HFF-Myc (cell line): ENCODE data around the gene LYL1.

Experiments
- DNase-seq: peaks from one replicate; pipeline ENCODE4 v3.0.0-alpha.2; 2011; ENCODE audit warnings: low read depth; ENCODE audit errors: extremely low read depth
- H3K4me3 ChIP-seq: replicated peaks from 2 replicates; pipeline ENCODE4 v1.5.1; 2011; ENCODE audit warnings: low read depth, mild to moderate bottlenecking, control low read depth, low read length
- TF ChIP-seq, protein P1 (sequence below): IDR thresholded peaks from 2 replicates; pipeline ENCODE4 v1.5.1; 2012; ENCODE audit warnings: mild to moderate bottlenecking, low read depth, low read length, control low read depth; ENCODE audit errors: missing control alignments

The LYL1 gene

DNA sequence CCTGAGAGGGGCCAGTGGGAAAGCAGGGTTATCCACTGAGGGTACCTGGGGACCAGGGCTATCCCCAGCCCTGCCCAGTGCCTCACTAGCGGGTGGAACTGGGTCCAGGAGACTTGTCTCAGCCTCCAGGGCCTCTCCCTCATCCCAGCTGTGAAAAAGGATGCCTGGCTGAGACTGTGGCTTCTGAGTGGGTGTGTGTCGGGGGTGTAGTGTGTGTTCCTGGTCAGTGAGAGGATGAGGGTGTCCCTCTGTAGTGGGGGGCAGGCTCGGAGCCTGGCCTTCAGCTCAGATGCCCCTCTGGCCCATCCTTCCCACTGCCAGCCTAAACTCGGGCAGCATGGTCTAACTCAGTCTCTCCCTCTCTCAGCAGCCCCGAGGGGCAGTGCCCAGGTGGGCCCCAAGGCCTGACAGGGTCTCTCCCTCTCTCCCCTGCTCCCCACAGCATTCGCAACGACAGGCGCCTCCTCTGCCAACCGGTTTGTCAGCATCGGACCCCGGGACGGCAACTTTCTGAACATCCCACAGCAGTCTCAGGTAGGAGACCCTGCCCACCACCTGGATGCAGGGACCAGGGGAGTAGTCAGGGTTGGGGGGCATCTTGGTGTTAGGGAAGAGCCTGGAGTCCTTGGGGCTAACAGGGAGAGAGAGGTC is 12.7 kb downstream of the LYL1 start:
- TF ChIP-seq, protein P1, sequence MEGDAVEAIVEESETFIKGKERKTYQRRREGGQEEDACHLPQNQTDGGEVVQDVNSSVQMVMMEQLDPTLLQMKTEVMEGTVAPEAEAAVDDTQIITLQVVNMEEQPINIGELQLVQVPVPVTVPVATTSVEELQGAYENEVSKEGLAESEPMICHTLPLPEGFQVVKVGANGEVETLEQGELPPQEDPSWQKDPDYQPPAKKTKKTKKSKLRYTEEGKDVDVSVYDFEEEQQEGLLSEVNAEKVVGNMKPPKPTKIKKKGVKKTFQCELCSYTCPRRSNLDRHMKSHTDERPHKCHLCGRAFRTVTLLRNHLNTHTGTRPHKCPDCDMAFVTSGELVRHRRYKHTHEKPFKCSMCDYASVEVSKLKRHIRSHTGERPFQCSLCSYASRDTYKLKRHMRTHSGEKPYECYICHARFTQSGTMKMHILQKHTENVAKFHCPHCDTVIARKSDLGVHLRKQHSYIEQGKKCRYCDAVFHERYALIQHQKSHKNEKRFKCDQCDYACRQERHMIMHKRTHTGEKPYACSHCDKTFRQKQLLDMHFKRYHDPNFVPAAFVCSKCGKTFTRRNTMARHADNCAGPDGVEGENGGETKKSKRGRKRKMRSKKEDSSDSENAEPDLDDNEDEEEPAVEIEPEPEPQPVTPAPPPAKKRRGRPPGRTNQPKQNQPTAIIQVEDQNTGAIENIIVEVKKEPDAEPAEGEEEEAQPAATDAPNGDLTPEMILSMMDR, result no peak
- no peak overlapping the region for H3K4me3 ChIP-seq
- DNase-seq, result no peak

DNA sequence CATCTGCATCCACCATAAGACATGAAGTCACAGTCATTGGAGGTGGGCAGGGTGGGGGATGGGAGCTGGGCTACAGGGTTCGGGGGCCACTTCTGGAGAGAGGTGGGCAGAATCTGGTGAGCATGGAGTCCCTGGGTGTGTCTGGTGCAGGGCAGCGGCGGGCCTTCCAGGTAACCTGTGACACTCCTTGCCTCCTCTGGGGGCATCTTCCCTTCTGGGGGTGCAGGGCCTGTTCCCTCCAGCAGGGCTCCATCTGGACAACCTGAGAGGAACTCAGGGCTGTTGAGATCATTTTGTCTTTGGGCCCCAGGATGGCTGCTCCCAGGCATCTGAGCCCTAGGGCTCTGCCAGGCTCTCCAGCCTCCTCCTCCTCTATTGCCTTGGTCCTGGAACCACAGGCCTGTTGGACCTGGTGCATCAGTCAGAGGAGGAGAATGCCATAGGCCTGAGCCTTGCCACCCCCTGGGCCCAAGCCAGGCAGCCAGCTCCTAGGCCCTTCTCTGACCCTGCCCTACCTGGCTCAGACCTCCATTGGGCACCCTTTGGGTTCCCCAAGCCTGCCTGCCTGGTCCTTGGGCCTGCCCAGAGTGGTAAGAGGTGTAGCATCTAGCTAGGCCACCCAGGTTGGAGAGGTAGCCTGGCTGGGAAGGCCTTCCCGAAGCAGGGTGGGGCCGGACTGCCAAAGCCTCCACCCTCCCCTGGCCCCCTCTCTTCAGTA is 13.4 kb downstream of the LYL1 start:
- DNase-seq, result no peak
- H3K4me3 ChIP-seq, result no peak overlapping the region
- TF ChIP-seq, protein P1, result peak; percentile 41

DNA sequence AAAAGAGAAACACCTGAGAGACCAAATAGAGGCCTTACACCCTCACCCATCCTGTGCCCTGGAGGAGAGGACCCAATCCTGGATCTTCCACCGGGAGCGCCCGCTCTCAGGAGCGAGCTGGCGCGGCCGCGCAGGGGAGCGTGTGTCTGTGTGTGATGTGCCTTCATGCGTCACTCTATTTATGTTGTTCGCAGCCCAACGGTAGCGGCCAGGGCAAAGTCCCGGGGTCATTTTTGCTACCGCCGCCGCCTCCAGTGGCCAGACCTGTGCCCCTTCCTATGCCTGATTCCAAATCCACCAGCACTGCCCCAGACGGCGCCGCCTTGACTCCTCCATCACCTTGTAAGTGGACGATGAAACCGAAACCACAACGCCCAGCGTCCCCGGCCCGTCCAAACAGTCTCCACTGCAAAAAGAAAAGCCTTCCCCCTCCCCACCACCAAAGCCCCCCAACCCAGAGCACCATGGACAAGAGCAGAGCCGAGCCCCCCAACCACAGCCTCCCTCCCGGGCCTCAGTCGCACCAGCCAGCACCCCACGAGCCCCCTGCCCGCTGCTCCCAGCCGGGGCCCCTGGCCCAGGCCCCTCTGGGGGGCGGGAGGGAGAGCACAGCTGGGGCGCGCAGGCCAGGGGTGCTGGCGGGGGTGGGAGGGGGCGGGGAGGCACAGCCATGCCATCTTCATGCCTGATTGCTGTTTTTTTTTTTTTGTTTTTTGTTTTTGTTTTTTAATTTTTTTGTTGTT is 14.7 kb downstream of the LYL1 start:
- TF ChIP-seq, protein P1, result no peak

GRCh38 chr19:13087295-13087694 is 15.4 kb downstream of the LYL1 start:
- TF ChIP-seq, protein P1, result no peak
- DNase-seq, result no peak
- no peak overlapping the region for H3K4me3 ChIP-seq

More for the DNA sequence above, 14.7 kb downstream of the LYL1 start:
- no peak overlapping the region for H3K4me3 ChIP-seq
- no peak for DNase-seq

DNA sequence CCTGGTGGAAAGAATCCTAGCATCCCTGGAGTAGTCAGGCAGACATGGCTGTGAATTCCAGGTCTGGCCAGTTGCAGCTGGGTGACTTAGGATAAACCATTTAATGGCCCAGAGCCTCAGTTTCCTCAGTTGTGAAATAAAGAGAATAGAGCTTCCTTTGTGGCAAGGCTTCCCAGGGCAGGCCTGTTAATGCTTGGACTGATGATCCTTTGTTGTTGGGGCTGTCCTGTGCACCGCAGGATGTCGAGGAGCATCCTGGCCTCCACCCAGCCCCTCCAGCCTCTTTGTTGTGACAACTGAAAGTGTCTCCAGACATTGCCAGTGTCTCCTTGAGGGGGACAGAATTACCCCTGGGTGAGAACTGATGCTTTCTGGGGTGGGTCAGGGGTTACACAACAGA is 16.3 kb downstream of the LYL1 start:
- H3K4me3 ChIP-seq, result no peak overlapping the region
- TF ChIP-seq, protein P1, result no peak
- no peak for DNase-seq

GRCh38 chr19:13085666-13086065 is 17.0 kb downstream of the LYL1 start:
- TF ChIP-seq, protein P1, result no peak
- no peak overlapping the region for H3K4me3 ChIP-seq
- no peak for DNase-seq
